ENCODE measurements around the gene PAPPA. TPM values are rescaled to one million over a fixed set of nuclear protein-coding genes. Genes with fewer than 3 reads are reported as not detected.
A peak's percentile ranks its signal among the peaks of the same experiment; 100 is the strongest.

PAPPA gene
- total RNA-seq, 1 experiment from 2014 or later: 7.0 TPM

DNA sequence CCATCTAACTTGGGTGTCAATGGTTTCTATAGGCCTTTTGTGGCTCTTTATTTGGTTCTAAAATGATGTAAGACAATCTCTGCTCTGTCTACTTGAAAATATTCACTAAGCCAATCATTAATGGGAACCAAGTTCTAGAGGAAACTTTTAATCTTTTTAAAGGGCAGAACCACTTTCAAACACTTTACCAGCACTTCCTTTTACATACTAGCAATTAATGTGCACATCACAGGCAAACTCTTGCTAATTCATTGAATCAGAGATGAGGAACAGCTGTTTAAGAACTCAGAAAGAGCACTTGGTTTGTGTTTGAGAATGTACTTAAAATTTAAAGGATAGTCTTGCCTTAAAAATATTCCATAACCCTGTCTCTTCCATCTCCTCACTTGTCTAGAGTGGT, 83.4 kb downstream of the PAPPA start:
- intact Hi-C loops (cut with micrococcal nuclease): no loop called here

DNA sequence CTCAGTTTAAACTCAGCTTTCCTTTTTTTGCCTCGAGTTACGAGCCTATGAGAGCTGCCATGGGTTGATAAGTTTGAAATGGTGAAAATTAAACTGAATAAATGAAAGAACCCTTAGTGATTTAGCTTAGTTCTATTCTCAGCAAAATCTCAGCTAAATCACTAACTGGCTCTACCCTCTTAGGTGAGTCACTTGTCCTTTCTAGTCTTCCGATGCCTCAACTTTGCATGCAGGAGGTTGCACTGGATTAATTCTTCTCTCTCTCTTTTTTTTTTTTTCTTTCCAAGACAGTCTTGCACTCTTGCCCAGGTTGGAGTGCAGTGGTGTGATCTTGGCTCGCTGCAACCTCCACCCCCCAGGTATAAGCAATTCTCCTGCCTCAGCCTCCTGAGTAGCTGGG, 83.9 kb downstream of the PAPPA start:
- no TSS peak for BruUV-seq (replicated peaks)
- intact Hi-C loops (cut with micrococcal nuclease): no loop called here
- CTCF ChIA-PET: interaction anchor here (0.6 to 1.4 kb wide), 2 partner anchors 11 to 211 kb away, joined by 3 to 5 read pairs; no protein-coding TSS in a partner anchor

More for the DNA sequence above, 83.4 kb downstream of the PAPPA start:
- CTCF ChIA-PET: interaction anchor here (0.6 kb wide), 1 partner anchor 211 kb away, joined by 5 read pairs; no protein-coding TSS in a partner anchor
- H3K4me1 Mint-ChIP-seq (ENCODE audit: insufficient read depth, unreplicated experiment): peaks cover 56% of the 10 kb centered on the region
- BruUV-seq (replicated peaks): no TSS peak
- H3K36me3 Mint-ChIP-seq (ENCODE audit: insufficient read depth, unreplicated experiment): peaks cover 16% of the 10 kb centered on the region
- no peaks in the 10 kb centered on the region for H3K9me3 Mint-ChIP-seq (ENCODE audit: unreplicated experiment)
- H3K27me3 Mint-ChIP-seq (ENCODE audit: insufficient read depth, unreplicated experiment): no peaks in the 10 kb centered on the region
- POLR2A ChIA-PET: interaction anchor here (0.6 kb wide), 1 partner anchor 36 kb away, joined by 3 read pairs; no protein-coding TSS in a partner anchor
- TF ChIP-seq, protein P1, sequence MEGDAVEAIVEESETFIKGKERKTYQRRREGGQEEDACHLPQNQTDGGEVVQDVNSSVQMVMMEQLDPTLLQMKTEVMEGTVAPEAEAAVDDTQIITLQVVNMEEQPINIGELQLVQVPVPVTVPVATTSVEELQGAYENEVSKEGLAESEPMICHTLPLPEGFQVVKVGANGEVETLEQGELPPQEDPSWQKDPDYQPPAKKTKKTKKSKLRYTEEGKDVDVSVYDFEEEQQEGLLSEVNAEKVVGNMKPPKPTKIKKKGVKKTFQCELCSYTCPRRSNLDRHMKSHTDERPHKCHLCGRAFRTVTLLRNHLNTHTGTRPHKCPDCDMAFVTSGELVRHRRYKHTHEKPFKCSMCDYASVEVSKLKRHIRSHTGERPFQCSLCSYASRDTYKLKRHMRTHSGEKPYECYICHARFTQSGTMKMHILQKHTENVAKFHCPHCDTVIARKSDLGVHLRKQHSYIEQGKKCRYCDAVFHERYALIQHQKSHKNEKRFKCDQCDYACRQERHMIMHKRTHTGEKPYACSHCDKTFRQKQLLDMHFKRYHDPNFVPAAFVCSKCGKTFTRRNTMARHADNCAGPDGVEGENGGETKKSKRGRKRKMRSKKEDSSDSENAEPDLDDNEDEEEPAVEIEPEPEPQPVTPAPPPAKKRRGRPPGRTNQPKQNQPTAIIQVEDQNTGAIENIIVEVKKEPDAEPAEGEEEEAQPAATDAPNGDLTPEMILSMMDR (IDR thresholded peaks at IDR 0.05; ENCODE audit: unreplicated experiment): no peak
- peak overlapping the region; percentile 68 for H3K27ac Mint-ChIP-seq (ENCODE audit: low read depth, unreplicated experiment)
- H3K4me3 Mint-ChIP-seq (ENCODE audit: unreplicated experiment): no peak overlapping the region
- DNase-seq (ENCODE audit: unreplicated experiment): no peak

DNA sequence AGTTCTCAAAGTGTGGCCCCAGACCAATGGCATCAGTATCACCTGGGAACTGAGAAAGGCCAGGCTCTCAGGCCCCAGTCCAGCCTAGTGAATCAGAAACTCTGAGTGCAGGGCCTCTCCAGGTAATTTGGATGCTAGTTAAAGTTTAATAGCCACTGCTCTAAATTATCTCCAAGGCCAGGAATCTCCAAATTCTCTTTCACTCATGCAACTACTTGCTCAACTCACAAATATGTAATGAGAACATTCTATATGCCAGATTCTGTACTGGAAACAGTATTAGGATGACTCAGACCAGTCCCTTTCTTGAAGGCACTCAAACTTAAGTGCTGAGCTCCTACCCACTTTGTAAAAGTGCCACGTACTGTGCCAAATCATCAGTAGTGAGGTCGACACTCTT, 84.6 kb downstream of the PAPPA start:
- ChIA-PET POLR2A (no interaction called here), CTCF (interaction anchor here (1.4 kb wide), 1 partner anchor 10 kb away, joined by 3 read pairs; no protein-coding TSS in a partner anchor)
- TF ChIP-seq, protein P1 (IDR thresholded peaks at IDR 0.05; ENCODE audit: unreplicated experiment): no peak
- DNase-seq (ENCODE audit: unreplicated experiment): peak; percentile 78
- Mint-ChIP-seq H3K27ac (ENCODE audit: low read depth, unreplicated experiment) (peak overlapping the region; percentile 68), H3K9me3 (ENCODE audit: unreplicated experiment) (no peaks in the 10 kb centered on the region), H3K36me3 (ENCODE audit: insufficient read depth, unreplicated experiment) (peaks cover 16% of the 10 kb centered on the region), H3K27me3 (ENCODE audit: insufficient read depth, unreplicated experiment) (no peaks in the 10 kb centered on the region), H3K4me3 (ENCODE audit: unreplicated experiment) (no peak overlapping the region), H3K4me1 (ENCODE audit: insufficient read depth, unreplicated experiment) (peaks cover 44% of the 10 kb centered on the region)
- intact Hi-C loops (cut with micrococcal nuclease): no loop called here
- BruUV-seq (replicated peaks): no TSS peak

More for the DNA sequence above, 83.9 kb downstream of the PAPPA start:
- H3K27me3 Mint-ChIP-seq (ENCODE audit: insufficient read depth, unreplicated experiment): no peaks in the 10 kb centered on the region
- TF ChIP-seq, protein P1 (IDR thresholded peaks at IDR 0.05; ENCODE audit: unreplicated experiment): no peak
- peaks cover 52% of the 10 kb centered on the region for H3K4me1 Mint-ChIP-seq (ENCODE audit: insufficient read depth, unreplicated experiment)
- POLR2A ChIA-PET: interaction anchor here (0.6 kb wide), 1 partner anchor 35 kb away, joined by 3 read pairs; no protein-coding TSS in a partner anchor
- H3K36me3 Mint-ChIP-seq (ENCODE audit: insufficient read depth, unreplicated experiment): peaks cover 16% of the 10 kb centered on the region
- H3K4me3 Mint-ChIP-seq (ENCODE audit: unreplicated experiment): no peak overlapping the region
- H3K27ac Mint-ChIP-seq (ENCODE audit: low read depth, unreplicated experiment): peak overlapping the region; percentile 68
- peak; percentile 27 for DNase-seq (ENCODE audit: unreplicated experiment)
- H3K9me3 Mint-ChIP-seq (ENCODE audit: unreplicated experiment): no peaks in the 10 kb centered on the region

DNA sequence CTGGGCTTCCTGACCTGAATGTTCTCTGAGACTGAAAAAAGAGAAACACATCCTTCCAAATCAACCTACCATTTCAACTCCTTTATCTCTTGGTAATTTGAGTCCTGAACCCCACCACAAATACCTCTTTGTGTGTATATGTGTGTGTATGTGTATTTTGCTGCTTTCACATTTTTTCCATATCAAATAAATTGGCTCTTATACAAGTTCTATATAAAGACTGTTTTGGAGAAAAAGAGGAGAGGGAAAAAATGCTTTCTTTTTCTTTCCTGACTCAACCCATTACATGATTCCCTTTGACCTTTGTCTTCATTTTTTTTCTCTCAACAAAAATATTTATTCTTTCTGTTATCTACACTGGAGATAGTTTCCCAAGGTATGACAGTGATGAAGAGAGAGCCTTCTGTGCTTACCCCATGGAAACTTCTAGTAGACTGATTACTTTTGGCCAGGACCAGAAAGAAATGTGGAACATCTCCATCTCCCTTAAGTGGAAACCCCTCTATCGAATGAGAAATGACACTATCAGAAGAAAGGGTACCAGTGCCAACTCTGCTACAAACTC, 85.3 kb downstream of the PAPPA start:
- DNase-seq (ENCODE audit: unreplicated experiment): no peak
- Mint-ChIP-seq H3K4me1 (ENCODE audit: insufficient read depth, unreplicated experiment) (peaks cover 38% of the 10 kb centered on the region), H3K4me3 (ENCODE audit: unreplicated experiment) (no peak overlapping the region), H3K27ac (ENCODE audit: low read depth, unreplicated experiment) (peak overlapping the region; percentile 68), H3K9me3 (ENCODE audit: unreplicated experiment) (no peaks in the 10 kb centered on the region), H3K27me3 (ENCODE audit: insufficient read depth, unreplicated experiment) (no peaks in the 10 kb centered on the region), H3K36me3 (ENCODE audit: insufficient read depth, unreplicated experiment) (peaks cover 16% of the 10 kb centered on the region)
- POLR2A ChIA-PET: no interaction called here
- TF ChIP-seq, protein P1 (IDR thresholded peaks at IDR 0.05; ENCODE audit: unreplicated experiment): no peak
- no TSS peak for BruUV-seq (replicated peaks)
- CTCF ChIA-PET: interaction anchor here (1.4 kb wide), 1 partner anchor 10 kb away, joined by 3 read pairs; no protein-coding TSS in a partner anchor
- intact Hi-C loops (cut with micrococcal nuclease): no loop called here
